Measurements from ENCODE around the gene PNLIPRP1.

DNA sequence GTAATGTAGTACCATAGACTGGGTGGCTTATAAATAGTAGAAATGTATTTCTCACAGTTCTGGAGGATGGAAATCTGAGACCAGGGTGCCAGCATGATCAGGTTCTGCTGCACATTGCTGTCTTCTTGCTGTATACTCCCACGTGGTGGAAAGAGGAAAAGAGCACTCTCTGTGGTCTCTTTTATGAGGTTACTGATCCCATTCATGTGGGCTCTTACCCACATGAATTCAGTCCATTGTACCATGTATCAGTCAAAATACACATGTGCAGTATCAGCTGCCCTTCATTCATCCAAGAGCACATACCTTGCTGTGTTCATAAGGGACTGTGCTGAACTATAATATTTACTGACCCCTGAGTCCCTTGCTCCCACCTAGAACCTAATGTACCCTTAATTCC lies 47.1 kb downstream of the PNLIPRP1 start:
- TF ChIP-seq POLR2A (IDR thresholded peaks at IDR 0.05) (no peak), EP300 (IDR thresholded peaks at IDR 0.05) (no peak)
